GM19351 (cell line): Measurements from ENCODE around the gene LRMDA.

ENCODE experiments used
- ATAC-seq: cut with Tn5 transposase; IDR thresholded peaks from one replicate; pipeline ENCODE4 v1.9.1; 2021; ENCODE audit warnings: mild to moderate bottlenecking, moderate library complexity; ENCODE audit not compliant: unreplicated experiment

Gene LRMDA

GRCh38 chr10:75401569-75402485, 29.6 kb upstream of the LRMDA start, which contains the start of gene ZNF503:
Gene ZNF503 (minus strand): TSS chr10:75401764. CDS start chr10:75401419, 345 bp downstream.
- ATAC-seq = peak; percentile 62

GRCh38 chr10:75402486-75403143, 28.8 kb upstream of the LRMDA start:
- ATAC-seq = no peak

- no peak for ATAC-seq
Measured at GRCh38 chr10:75403144-75403938, 28.1 kb upstream of the LRMDA start.

GRCh38 chr10:75403939-75404814, 27.2 kb upstream of the LRMDA start:
- no peak for ATAC-seq

- ATAC-seq = no peak
Measured at GRCh38 chr10:75404815-75405597, 26.4 kb upstream of the LRMDA start.

- ATAC-seq = no peak
Measured at GRCh38 chr10:75405598-75406461, 25.6 kb upstream of the LRMDA start.

GRCh38 chr10:75406462-75407223, 24.8 kb upstream of the LRMDA start:
- ATAC-seq = no peak

- no peak for ATAC-seq
Measured at GRCh38 chr10:75407224-75407712, 24.2 kb upstream of the LRMDA start.

- no peak for ATAC-seq
Measured at GRCh38 chr10:75407713-75408508, 23.5 kb upstream of the LRMDA start.

- ATAC-seq = no peak
Measured at GRCh38 chr10:75408509-75408875, 22.9 kb upstream of the LRMDA start.

GRCh38 chr10:75408911-75409885, 22.2 kb upstream of the LRMDA start:
- no peak for ATAC-seq

- no peak for ATAC-seq
Measured at GRCh38 chr10:75410132-75411005, 21.1 kb upstream of the LRMDA start.

- ATAC-seq = no peak
Measured at GRCh38 chr10:75414527-75414926, 16.9 kb upstream of the LRMDA start.

GRCh38 chr10:75417522-75417927, 13.9 kb upstream of the LRMDA start:
- ATAC-seq = no peak

GRCh38 chr10:75418293-75418692, 13.1 kb upstream of the LRMDA start:
- no peak for ATAC-seq
